Uterus (tissue), 2 donors: ENCODE results near the gene COLEC11.

ENCODE experiments used
- POLR2A ChIP-seq, 2 donors: fragments of 450-650 bp; IDR thresholded peaks; one replicate each; pipeline ENCODE4 v1.6.1; 2016; ENCODE audit warnings: antibody characterized with exemption in 2 of 2, mild to moderate bottlenecking in 1 of 2, moderate library complexity in 1 of 2
- TF ChIP-seq, protein P1 (sequence below), 4 experiments: fragments of 200-600 bp in 2 of 4; fragments of 450-650 bp in 2 of 4; sonication (generic) in 2 of 4; IDR thresholded peaks; one replicate each; pipeline ENCODE4 v1.5.1; 2016 to 2019; ENCODE audit warnings: antibody characterized with exemption in 4 of 4, mild to moderate bottlenecking in 2 of 4, moderate library complexity in 1 of 4

DNA sequence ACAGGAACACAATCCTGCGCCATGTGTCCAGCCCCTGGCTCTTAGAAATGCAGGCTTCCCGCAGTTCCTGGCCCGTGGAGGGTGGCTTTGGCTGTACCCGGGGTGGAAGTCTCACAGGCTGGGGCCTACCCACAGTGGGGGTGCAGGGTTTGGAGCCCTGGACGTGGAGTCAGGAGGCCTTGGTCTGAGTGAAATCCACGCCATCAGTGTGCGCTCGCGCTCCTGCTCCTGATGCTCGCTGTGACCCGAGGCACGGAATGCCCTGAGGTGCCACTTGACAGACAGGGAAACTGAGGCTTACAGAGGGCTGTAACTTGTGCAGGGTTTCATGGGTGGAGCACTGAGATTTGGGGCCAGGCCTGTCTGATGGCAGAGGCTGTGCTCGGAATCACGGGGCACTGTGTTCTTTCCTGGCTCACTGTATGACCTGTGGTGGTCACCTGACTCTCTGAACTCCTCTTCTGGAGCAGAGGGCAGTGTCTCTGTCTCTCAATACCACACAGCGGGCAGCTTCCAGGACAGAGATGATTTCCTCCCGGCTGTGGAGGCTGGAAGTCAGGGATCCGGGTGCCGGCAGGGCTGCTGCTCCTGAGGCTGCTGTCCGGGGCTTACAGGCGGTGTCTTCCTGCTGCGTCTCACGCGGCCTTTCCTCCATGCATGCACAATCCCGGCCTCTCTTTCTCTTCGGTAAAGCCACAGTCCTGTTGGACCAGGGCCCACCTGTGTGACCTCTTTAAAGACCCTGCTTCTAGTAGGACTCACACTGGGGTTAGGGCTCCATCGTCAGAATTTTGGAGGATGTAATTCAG lies 37.1 kb downstream of the COLEC11 start:
- TF ChIP-seq, protein P1, sequence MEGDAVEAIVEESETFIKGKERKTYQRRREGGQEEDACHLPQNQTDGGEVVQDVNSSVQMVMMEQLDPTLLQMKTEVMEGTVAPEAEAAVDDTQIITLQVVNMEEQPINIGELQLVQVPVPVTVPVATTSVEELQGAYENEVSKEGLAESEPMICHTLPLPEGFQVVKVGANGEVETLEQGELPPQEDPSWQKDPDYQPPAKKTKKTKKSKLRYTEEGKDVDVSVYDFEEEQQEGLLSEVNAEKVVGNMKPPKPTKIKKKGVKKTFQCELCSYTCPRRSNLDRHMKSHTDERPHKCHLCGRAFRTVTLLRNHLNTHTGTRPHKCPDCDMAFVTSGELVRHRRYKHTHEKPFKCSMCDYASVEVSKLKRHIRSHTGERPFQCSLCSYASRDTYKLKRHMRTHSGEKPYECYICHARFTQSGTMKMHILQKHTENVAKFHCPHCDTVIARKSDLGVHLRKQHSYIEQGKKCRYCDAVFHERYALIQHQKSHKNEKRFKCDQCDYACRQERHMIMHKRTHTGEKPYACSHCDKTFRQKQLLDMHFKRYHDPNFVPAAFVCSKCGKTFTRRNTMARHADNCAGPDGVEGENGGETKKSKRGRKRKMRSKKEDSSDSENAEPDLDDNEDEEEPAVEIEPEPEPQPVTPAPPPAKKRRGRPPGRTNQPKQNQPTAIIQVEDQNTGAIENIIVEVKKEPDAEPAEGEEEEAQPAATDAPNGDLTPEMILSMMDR (IDR thresholded peaks at IDR 0.05), result no peak
- TF ChIP-seq POLR2A (IDR thresholded peaks at IDR 0.05), result no peak
